Psoas muscle (tissue), 8 donors: ENCODE data around the gene SLC41A3. TPM values are rescaled to one million over a fixed set of nuclear protein-coding genes. Genes with fewer than 3 reads are reported as not detected.

Source experiments
- ATAC-seq, 4 donors: fragments of 200-7000 bp; cut with Tn5 transposase; one replicate each; pipeline ENCODE4 v1.9.1; 2020; ENCODE audit warnings: moderate library complexity in 3 of 4, mild to moderate bottlenecking in 2 of 4
- DNase-seq, 2 donors: peaks; one replicate each; pipeline ENCODE4 v3.0.0-alpha.2; 2020
- H3K27ac ChIP-seq: fragments of 200-600 bp; one replicate; pipeline ENCODE4 v1.8.0; 2022
- H3K27me3 ChIP-seq, 3 donors: fragments of 200-600 bp in 1 of 3; one replicate each; pipeline versions ENCODE4 v1.6.1 to v1.8.0; 2013 to 2022; ENCODE audit warnings: low read length in 2 of 3, mild to moderate bottlenecking in 2 of 3, moderate library complexity in 1 of 3; ENCODE audit not compliant: insufficient read depth in 3 of 3
- H3K36me3 ChIP-seq, 2 donors: fragments of 200-600 bp in 1 of 2; one replicate each; pipeline versions ENCODE4 v1.6.1 to v1.8.0; 2013 to 2022; ENCODE audit warnings: low read depth in 1 of 2, mild to moderate bottlenecking in 1 of 2, moderate library complexity in 1 of 2; ENCODE audit not compliant: insufficient read depth in 1 of 2
- H3K4me1 ChIP-seq: fragments of 200-600 bp; one replicate; pipeline ENCODE4 v1.8.0; 2022
- H3K4me3 ChIP-seq: fragments of 200-600 bp; one replicate; pipeline ENCODE4 v1.8.0; 2022; ENCODE audit warnings: mild to moderate bottlenecking
- H3K9me3 ChIP-seq: fragments of 200-600 bp; one replicate; pipeline ENCODE4 v1.8.0; 2022
- WGBS, 3 donors: extraction: QIAGEN DNeasy Blood & Tissue Kit; methylation state at CpG; one replicate each; pipeline versions ENCODE4 v1.1.6 to v1.1.7; 2013; 5-methylcytosine and 5-hydroxymethylcytosine counted together
- intact Hi-C, 2 donors: fragments of 100-400 bp; cut with DNase I; formaldehyde crosslinking; loops; one replicate each; pipeline versions ENCODE4 v1.11.0 to v1.14.2; 2022
- polyA plus RNA-seq, 3 donors: library from polyadenylated mRNA; stranded (reverse); fragments of 200-250 nt; gene quantifications; one replicate each; pipeline ENCODE4 v1.2.3, GENCODE V29; 2013
- total RNA-seq, 4 donors: library from RNA; stranded (reverse); fragmentation: NEBNext Ultra II Directional in 2 of 4; extraction: Animal tissue kit (Norgen Biotek cat#: 25700) in 2 of 4; gene quantifications; one replicate each; pipeline versions ENCODE4 v1.2.1 to v1.2.4, GENCODE V29; 2021 to 2023
- TF ChIP-seq, protein P1 (sequence below): fragments of 200-600 bp; IDR thresholded peaks from one replicate; pipeline ENCODE4 v1.8.0; 2022; ENCODE audit warnings: antibody characterized with exemption
- donor health status: healthy with polysubstance abuse.
- donor health status: DM: no; HTN: no; CAD: no; lungs with moderate emphysema.
- donor health status: Bipolar disorder and iron deficiency.
- donor health status: healthy.
- donor health status: DM: yes; HTN: yes; CAD: no.
- donor health status: DM: no; HTN: no; CAD: no.
- donor health status: DM: no; HTN: no; CAD: no.
- donor health status: DM: yes; HTN: yes; CAD: no.

Gene SLC41A3
- total and polyA plus RNA-seq, 7 donors: 28.7 to 58.9 (median 37.5) TPM

DNA sequence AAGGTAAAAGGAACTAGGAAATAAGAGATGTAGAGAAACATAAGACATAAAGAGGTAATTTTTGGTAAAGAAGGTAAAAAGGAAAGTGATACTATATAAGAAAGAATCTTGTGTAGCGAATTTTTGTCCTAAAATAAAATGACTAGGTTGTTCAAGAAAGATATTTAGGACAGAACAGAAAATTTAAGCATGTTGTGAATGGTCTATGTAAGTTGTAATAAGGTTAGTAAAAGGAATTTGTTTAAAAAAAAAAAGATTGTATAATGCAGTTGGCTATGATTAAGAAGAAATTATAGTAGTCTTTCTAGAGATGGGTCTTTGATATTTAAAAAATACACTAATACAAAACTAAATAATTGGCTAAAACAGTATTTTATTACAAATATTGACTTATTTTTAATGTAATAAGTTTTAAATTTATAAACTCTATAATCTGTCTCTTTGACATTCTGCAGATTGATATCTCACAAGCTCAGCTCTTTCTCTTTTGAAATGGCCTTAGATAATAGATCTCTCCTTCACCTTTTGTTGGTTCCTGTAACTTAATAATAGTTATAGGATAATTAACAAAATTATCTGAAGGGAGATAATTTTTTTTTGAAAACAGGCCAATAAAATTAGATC lies 3.7 kb upstream of the SLC41A3 start:
- Histone ChIP-seq H3K27ac (no peak overlapping the region), H3K4me3 (no peak overlapping the region), H3K4me1 (peaks cover 7% of the 10 kb centered on the region), H3K9me3 (no peaks in the 10 kb centered on the region), H3K36me3 (no peaks in the 10 kb centered on the region), H3K27me3 (no peaks in the 10 kb centered on the region)
- ATAC-seq (no peak), DNase-seq (no peak)
- TF ChIP-seq, protein P1, sequence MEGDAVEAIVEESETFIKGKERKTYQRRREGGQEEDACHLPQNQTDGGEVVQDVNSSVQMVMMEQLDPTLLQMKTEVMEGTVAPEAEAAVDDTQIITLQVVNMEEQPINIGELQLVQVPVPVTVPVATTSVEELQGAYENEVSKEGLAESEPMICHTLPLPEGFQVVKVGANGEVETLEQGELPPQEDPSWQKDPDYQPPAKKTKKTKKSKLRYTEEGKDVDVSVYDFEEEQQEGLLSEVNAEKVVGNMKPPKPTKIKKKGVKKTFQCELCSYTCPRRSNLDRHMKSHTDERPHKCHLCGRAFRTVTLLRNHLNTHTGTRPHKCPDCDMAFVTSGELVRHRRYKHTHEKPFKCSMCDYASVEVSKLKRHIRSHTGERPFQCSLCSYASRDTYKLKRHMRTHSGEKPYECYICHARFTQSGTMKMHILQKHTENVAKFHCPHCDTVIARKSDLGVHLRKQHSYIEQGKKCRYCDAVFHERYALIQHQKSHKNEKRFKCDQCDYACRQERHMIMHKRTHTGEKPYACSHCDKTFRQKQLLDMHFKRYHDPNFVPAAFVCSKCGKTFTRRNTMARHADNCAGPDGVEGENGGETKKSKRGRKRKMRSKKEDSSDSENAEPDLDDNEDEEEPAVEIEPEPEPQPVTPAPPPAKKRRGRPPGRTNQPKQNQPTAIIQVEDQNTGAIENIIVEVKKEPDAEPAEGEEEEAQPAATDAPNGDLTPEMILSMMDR: no peak
- intact Hi-C loops: no loop called here
- WGBS, 3 donors: 94 to 95% (median 95%) methylated on average over 1 of the region's 1 CpG

DNA sequence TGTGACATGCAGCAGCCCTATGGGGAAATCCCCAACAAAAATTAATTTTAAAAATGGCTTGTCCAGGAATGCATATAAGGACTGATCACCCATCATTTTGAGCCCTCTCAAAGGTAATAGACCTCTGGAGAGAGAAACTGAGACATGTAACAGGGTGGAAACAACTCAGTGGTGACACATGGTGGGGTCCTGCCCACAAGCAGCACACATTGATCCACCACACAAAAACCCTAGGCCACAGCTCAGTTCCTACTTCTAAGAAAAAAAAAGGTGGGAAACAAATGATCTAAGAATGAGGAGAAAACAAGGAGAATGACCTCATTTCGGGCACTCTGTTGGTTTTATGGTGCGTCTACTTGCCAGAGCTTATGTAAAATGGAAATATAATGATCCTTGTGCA lies 1.9 kb upstream of the SLC41A3 start:
- ATAC-seq (no peak), DNase-seq (no peak)
- Histone ChIP-seq H3K4me1 (peaks cover 17% of the 10 kb centered on the region), H3K27ac (no peak overlapping the region), H3K9me3 (no peaks in the 10 kb centered on the region), H3K27me3 (no peaks in the 10 kb centered on the region), H3K4me3 (no peak overlapping the region), H3K36me3 (no peaks in the 10 kb centered on the region)
- 49 to 97% (median 74%) methylated on average over 2 of the region's 2 CpGs for WGBS, 3 donors
- TF ChIP-seq, protein P1: no peak
- intact Hi-C loops: no loop called here

DNA sequence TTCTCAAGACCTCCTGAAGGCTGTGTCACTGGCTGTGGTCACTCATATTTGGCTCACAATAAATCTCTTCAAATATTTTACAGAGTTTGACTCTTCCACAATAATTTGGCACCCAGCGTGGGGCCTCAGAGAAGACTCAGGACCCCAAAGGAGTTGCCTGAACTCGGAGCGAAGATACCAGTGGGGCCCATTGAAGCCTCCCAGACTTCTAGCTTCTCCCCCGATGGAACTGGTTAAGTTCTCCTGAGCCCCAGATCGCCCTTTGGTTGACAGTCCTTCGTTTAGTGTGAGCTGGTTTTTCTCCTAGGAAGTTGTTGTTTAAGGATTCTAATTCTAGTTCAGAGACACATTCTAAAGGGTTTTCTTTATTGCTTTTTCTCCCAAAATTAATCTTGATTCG lies 1.4 kb upstream of the SLC41A3 start:
- peaks cover 17% of the 10 kb centered on the region for H3K4me1 ChIP-seq
- peak overlapping the region; percentile 97 for H3K27ac ChIP-seq
- ATAC-seq: no peak
- no peaks in the 10 kb centered on the region for H3K9me3 ChIP-seq
- TF ChIP-seq, protein P1: no peak
- intact Hi-C loops: no loop called here
- no peaks in the 10 kb centered on the region for H3K36me3 ChIP-seq
- H3K4me3 ChIP-seq: no peak overlapping the region
- no peak for DNase-seq
- WGBS, 3 donors: 96 to 98% (median 97%) methylated on average over 7 of the region's 7 CpGs
- no peaks in the 10 kb centered on the region for H3K27me3 ChIP-seq

DNA sequence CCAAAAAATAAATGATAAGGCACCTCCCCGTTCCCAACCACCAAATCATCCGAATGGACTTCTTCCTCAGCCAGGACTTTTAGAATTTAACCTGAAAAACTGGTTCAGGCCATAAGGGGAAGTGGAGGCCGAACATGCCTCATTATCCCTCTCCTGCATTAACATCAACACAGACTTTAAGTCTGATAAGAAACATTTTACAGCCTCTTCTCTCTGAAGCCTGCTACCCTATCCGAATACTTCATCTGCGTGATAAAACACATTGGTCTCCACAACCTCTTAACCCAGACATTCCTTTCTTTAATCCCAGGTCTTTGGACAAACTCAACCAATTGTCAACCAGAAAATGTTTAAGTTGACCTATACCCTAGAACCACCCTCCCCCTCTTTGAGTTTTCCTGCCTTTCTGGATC lies 850 bp upstream of the SLC41A3 start:
- no peak for ATAC-seq
- H3K27ac ChIP-seq: peak overlapping the region; percentile 97
- H3K27me3 ChIP-seq: no peaks in the 10 kb centered on the region
- peak overlapping the region; percentile 83 for H3K4me3 ChIP-seq
- 64 to 74% (median 73%) methylated on average over 5 of the region's 5 CpGs for WGBS, 3 donors
- H3K4me1 ChIP-seq: peaks cover 17% of the 10 kb centered on the region
- H3K9me3 ChIP-seq: no peaks in the 10 kb centered on the region
- intact Hi-C loops: loop anchor here in 1 of 2 donors (5.0 kb wide), 1 partner anchor 92 kb away; no protein-coding TSS in a partner anchor
- no peak for DNase-seq
- H3K36me3 ChIP-seq: no peaks in the 10 kb centered on the region
- TF ChIP-seq, protein P1: no peak

DNA sequence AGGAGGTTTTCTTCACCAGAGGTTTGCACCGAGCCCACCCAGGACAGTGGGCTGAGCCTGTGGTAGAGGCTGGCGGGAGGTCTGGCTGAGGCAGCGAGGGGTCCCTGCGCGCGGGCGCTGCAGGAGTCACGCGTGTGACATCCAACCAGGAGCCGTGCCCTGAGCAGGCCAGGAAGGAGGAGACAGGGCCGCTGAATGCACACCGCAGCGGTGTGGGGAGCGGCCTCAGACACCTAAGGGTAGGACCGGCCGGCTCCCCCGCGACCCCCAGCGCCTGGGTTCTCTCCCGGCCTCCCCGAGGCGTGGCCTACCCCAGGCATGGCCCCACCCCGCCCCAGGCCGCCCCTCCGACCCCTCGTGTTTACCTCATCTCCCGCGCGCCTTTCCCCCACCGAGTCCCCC lies 412 bp downstream of the SLC41A3 start:
- peak in 1 of 2 donors; percentile 48 for DNase-seq

More for the DNA sequence above, 412 bp downstream of the SLC41A3 start:
- peak overlapping the region; percentile 83 for H3K4me3 ChIP-seq
- intact Hi-C loops: loop anchor here in 1 of 2 donors (5.0 kb wide), 1 partner anchor 91 kb away; no protein-coding TSS in a partner anchor
- WGBS, 3 donors: 2 to 6% (median 6%) methylated on average over 21 to 30 of the region's 30 CpGs
- ATAC-seq: peak; percentile 17 to 50 (median 39)
- H3K4me1 ChIP-seq: peaks cover 17% of the 10 kb centered on the region
- peak overlapping the region; percentile 97 for H3K27ac ChIP-seq
- TF ChIP-seq, protein P1: no peak
- H3K36me3 ChIP-seq: no peaks in the 10 kb centered on the region
- H3K27me3 ChIP-seq: no peaks in the 10 kb centered on the region
- H3K9me3 ChIP-seq: no peaks in the 10 kb centered on the region
